Measurements from ENCODE around the gene LRP5.
A peak's percentile ranks its signal among the peaks of the same experiment; 100 is the strongest.

LRP5 gene

DNA sequence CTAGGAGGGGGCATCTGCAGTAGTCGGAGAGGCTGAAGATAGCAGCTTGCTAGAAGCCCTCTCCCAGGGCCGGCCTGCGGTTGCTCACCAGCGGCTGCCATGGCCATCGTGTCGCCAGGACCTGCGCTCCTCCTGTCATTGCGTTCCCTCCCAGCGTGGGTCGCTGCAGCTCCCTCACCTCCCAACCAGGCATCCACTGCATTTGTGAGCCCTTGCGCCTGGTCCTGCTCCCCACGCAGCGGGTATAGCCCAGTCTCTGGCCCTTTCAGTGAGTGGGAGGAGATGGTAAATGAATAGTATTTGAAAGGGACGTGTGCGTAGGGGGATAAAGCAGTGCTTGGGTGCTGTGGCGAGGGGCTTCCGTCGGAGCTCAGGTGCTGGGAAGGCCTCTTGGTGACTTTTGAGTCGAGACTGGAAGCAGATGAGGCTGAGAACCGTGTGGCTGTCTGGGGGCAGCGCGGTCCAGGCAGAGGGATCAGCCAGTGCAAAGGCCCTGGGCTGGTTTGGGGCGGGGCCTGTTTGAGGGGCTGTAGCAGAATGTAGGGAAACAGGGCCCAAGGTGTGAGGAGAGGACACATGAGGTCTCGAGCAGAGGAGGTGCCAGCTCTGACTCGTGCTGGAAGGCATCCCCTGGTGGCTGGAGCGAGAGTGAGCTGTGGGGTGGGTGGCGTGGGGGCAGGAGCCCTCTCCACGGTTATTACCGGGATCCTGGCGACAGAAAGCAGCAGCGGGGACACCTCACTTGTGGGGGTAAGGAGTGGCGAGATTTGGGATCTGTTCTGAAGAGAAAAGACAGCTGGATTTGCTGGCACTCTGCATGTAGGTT lies 39.3 kb downstream of the LRP5 start:
- Histone ChIP-seq H3K79me1 (replicated peaks; ENCODE audit: low read length, poor library complexity, severe bottlenecking) (peaks cover 55% of the 10 kb centered on the region), H3K27ac (ENCODE audit: low read length, poor library complexity, severe bottlenecking) (no peak overlapping the region), H2BK120ac (ENCODE audit: low read depth, low read length) (no peak overlapping the region), H3K27me3 (ENCODE audit: control insufficient read depth in 1 of 2, insufficient read depth in 1 of 2, low read length in 2 of 2) (no peaks in the 10 kb centered on the region), H3K9me3 (ENCODE audit: control insufficient read depth, low read length) (no peaks in the 10 kb centered on the region), H3K18ac (ENCODE audit: low read depth in 1 of 2, low read length in 2 of 2) (no peak overlapping the region), H3K14ac (ENCODE audit: low read length in 2 of 2) (no peak overlapping the region), H2BK15ac (ENCODE audit: low read depth, poor library complexity, severe bottlenecking) (no peak overlapping the region), H2AFZ (ENCODE audit: low read depth, low read length) (no peak overlapping the region), H3K4me2 (ENCODE audit: low read length, poor library complexity, severe bottlenecking) (no peak overlapping the region), H4K8ac (ENCODE audit: low read length) (no peak overlapping the region), H3K4ac (ENCODE audit: low read depth in 1 of 2, low read length in 2 of 2) (peak overlapping the region in 1 of 2 experiments; percentile 17), H2AK5ac (ENCODE audit: low read length, severe bottlenecking) (peak overlapping the region; percentile 26), H3K9ac (ENCODE audit: low read length) (no peak overlapping the region), H3K23ac (ENCODE audit: low read length in 2 of 2) (no peak overlapping the region), H3K36me3 (ENCODE audit: control insufficient read depth in 1 of 2, insufficient read depth in 2 of 2, low read depth in 1 of 2, low read length in 2 of 2) (peaks cover 0 to 33% of the 10 kb centered on the region in 2 experiments), H3K4me3 (ENCODE audit: insufficient read depth in 1 of 2, low read depth in 1 of 2, low read length in 2 of 2) (no peak overlapping the region), H2BK12ac (ENCODE audit: low read length in 2 of 2) (no peak overlapping the region), H4K91ac (ENCODE audit: low read length) (peak overlapping the region; percentile 32), H3K4me1 (ENCODE audit: control insufficient read depth, insufficient read depth, low read depth, low read length) (peaks cover 46% of the 10 kb centered on the region), H2BK5ac (ENCODE audit: low read depth, low read length, poor library complexity, severe bottlenecking) (no peak overlapping the region)
- 90% methylated on average over 32 of the region's 32 CpGs for WGBS
- DNase-seq: no peak

DNA sequence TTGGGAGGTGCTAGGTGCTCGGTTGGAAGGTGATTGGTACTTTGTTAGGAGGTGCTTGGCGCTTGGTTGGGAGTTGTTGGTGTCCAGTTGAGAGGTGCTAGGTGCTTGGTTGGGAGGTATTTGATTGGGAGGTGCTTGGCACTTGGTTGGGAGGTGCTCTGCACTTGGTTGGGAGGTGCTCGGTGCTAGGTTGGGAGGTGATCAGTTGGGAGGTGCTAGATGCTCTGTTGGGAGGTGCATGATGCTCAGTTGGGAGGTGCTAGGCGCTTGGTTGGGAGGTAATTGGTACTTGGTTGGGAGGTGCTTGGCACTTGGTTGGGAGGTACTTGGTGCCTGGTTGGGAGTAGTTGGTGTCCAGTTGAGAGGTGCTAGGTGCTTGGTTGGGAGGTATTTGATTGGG lies 40.2 kb downstream of the LRP5 start:
- no peak overlapping the region for H2BK12ac ChIP-seq (ENCODE audit: low read length in 2 of 2)
- no peaks in the 10 kb centered on the region for H3K27me3 ChIP-seq (ENCODE audit: control insufficient read depth in 1 of 2, insufficient read depth in 1 of 2, low read length in 2 of 2)
- H2AK5ac ChIP-seq (ENCODE audit: low read length, severe bottlenecking): peak overlapping the region; percentile 72
- H3K36me3 ChIP-seq (ENCODE audit: control insufficient read depth in 1 of 2, insufficient read depth in 2 of 2, low read depth in 1 of 2, low read length in 2 of 2): peaks cover under 1 to 34% of the 10 kb centered on the region in 2 experiments
- H3K14ac ChIP-seq (ENCODE audit: low read length in 2 of 2): no peak overlapping the region
- no peak overlapping the region for H3K23ac ChIP-seq (ENCODE audit: low read length in 2 of 2)
- H3K79me1 ChIP-seq (replicated peaks; ENCODE audit: low read length, poor library complexity, severe bottlenecking): peaks cover 46% of the 10 kb centered on the region
- H3K4me3 ChIP-seq (ENCODE audit: insufficient read depth in 1 of 2, low read depth in 1 of 2, low read length in 2 of 2): no peak overlapping the region
- no peak overlapping the region for H4K8ac ChIP-seq (ENCODE audit: low read length)
- 95% methylated on average over 4 of the region's 4 CpGs for WGBS
- H3K4me1 ChIP-seq (ENCODE audit: control insufficient read depth, insufficient read depth, low read depth, low read length): peaks cover 46% of the 10 kb centered on the region
- H3K9ac ChIP-seq (ENCODE audit: low read length): no peak overlapping the region
- H4K91ac ChIP-seq (ENCODE audit: low read length): no peak overlapping the region
- no peak overlapping the region for H3K18ac ChIP-seq (ENCODE audit: low read depth in 1 of 2, low read length in 2 of 2)
- DNase-seq: no peak
- H2BK15ac ChIP-seq (ENCODE audit: low read depth, poor library complexity, severe bottlenecking): no peak overlapping the region
- H2BK5ac ChIP-seq (ENCODE audit: low read depth, low read length, poor library complexity, severe bottlenecking): no peak overlapping the region
- H3K9me3 ChIP-seq (ENCODE audit: control insufficient read depth, low read length): no peaks in the 10 kb centered on the region
- no peak overlapping the region for H2BK120ac ChIP-seq (ENCODE audit: low read depth, low read length)
- no peak overlapping the region for H2AFZ ChIP-seq (ENCODE audit: low read depth, low read length)
- no peak overlapping the region for H3K4ac ChIP-seq (ENCODE audit: low read depth in 1 of 2, low read length in 2 of 2)
- H3K4me2 ChIP-seq (ENCODE audit: low read length, poor library complexity, severe bottlenecking): no peak overlapping the region
- H3K27ac ChIP-seq (ENCODE audit: low read length, poor library complexity, severe bottlenecking): no peak overlapping the region

DNA sequence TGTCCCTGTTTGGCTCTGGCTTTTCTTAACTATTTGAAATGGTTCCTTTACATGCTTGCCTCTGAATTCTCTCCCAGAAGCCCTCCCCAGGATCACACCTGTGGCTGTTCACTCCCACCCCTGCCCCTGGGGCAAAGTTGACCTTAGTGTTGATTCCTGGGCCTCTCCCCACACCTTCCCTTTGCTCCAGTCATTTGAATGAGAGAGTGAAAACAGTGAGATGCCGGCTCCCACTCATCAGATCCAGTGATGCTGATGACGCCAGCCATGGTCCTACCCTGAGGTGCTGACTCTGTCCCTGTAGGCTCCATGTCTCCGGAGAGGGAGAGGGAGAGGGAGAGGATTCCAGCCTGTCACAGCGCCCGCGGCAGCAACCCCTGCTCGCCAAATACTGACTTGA lies 40.7 kb downstream of the LRP5 start:
- no peak overlapping the region for H4K91ac ChIP-seq (ENCODE audit: low read length)
- no peak overlapping the region for H3K23ac ChIP-seq (ENCODE audit: low read length in 2 of 2)
- no peaks in the 10 kb centered on the region for H3K9me3 ChIP-seq (ENCODE audit: control insufficient read depth, low read length)
- peak overlapping the region; percentile 97 for H3K27ac ChIP-seq (ENCODE audit: low read length, poor library complexity, severe bottlenecking)
- 94% methylated on average over 7 of the region's 7 CpGs for WGBS
- peak overlapping the region; percentile 77 for H3K9ac ChIP-seq (ENCODE audit: low read length)
- peak overlapping the region; percentile 1 for H4K8ac ChIP-seq (ENCODE audit: low read length)
- peaks cover 43% of the 10 kb centered on the region for H3K79me1 ChIP-seq (replicated peaks; ENCODE audit: low read length, poor library complexity, severe bottlenecking)
- H3K18ac ChIP-seq (ENCODE audit: low read depth in 1 of 2, low read length in 2 of 2): no peak overlapping the region
- H2AK5ac ChIP-seq (ENCODE audit: low read length, severe bottlenecking): peak overlapping the region; percentile 72
- H3K14ac ChIP-seq (ENCODE audit: low read length in 2 of 2): peak overlapping the region in 1 of 2 experiments; percentile 44
- H3K4me1 ChIP-seq (ENCODE audit: control insufficient read depth, insufficient read depth, low read depth, low read length): peaks cover 49% of the 10 kb centered on the region
- no peak overlapping the region for H2BK120ac ChIP-seq (ENCODE audit: low read depth, low read length)
- no peaks in the 10 kb centered on the region for H3K27me3 ChIP-seq (ENCODE audit: control insufficient read depth in 1 of 2, insufficient read depth in 1 of 2, low read length in 2 of 2)
- H3K4me2 ChIP-seq (ENCODE audit: low read length, poor library complexity, severe bottlenecking): no peak overlapping the region
- no peak overlapping the region for H2AFZ ChIP-seq (ENCODE audit: low read depth, low read length)
- no peak for DNase-seq
- no peak overlapping the region for H3K4ac ChIP-seq (ENCODE audit: low read depth in 1 of 2, low read length in 2 of 2)
- H2BK5ac ChIP-seq (ENCODE audit: low read depth, low read length, poor library complexity, severe bottlenecking): peak overlapping the region; percentile 26
- H3K36me3 ChIP-seq (ENCODE audit: control insufficient read depth in 1 of 2, insufficient read depth in 2 of 2, low read depth in 1 of 2, low read length in 2 of 2): peaks cover 4 to 31% of the 10 kb centered on the region in 2 experiments
- H2BK15ac ChIP-seq (ENCODE audit: low read depth, poor library complexity, severe bottlenecking): no peak overlapping the region
- H3K4me3 ChIP-seq (ENCODE audit: insufficient read depth in 1 of 2, low read depth in 1 of 2, low read length in 2 of 2): no peak overlapping the region
- peak overlapping the region in 1 of 2 experiments; percentile 59 for H2BK12ac ChIP-seq (ENCODE audit: low read length in 2 of 2)

DNA sequence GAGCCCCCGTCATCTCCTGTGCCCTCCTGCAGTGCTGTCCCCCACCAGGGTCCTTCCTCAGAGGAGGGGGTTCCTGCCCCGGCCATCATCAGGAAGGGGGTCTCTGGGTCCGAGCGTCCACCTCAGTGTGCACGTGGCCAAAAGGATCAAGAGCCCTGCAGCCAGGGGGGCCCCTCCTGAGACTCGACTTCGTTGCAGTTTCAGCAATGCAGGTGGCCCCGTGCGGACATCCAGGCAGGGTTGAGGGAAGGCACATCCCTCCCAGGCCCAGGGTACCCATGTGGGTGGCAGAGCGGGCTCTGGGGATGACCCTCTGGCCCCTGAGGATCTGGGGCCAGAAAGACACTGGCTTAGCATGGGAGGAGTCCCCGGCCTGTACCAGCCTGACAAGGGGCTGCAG lies 41.3 kb downstream of the LRP5 start:
- Histone ChIP-seq H3K4ac (ENCODE audit: low read depth in 1 of 2, low read length in 2 of 2) (no peak overlapping the region), H3K23ac (ENCODE audit: low read length in 2 of 2) (no peak overlapping the region), H2BK5ac (ENCODE audit: low read depth, low read length, poor library complexity, severe bottlenecking) (peak overlapping the region; percentile 83), H3K36me3 (ENCODE audit: control insufficient read depth in 1 of 2, insufficient read depth in 2 of 2, low read depth in 1 of 2, low read length in 2 of 2) (peaks cover 5 to 30% of the 10 kb centered on the region in 2 experiments), H3K4me3 (ENCODE audit: insufficient read depth in 1 of 2, low read depth in 1 of 2, low read length in 2 of 2) (peak overlapping the region in 1 of 2 experiments; percentile 45), H3K18ac (ENCODE audit: low read depth in 1 of 2, low read length in 2 of 2) (peak overlapping the region in 1 of 2 experiments; percentile 64), H3K79me1 (replicated peaks; ENCODE audit: low read length, poor library complexity, severe bottlenecking) (peaks cover 42% of the 10 kb centered on the region), H3K9ac (ENCODE audit: low read length) (peak overlapping the region; percentile 77), H2AK5ac (ENCODE audit: low read length, severe bottlenecking) (peak overlapping the region; percentile 72), H3K27me3 (ENCODE audit: control insufficient read depth in 1 of 2, insufficient read depth in 1 of 2, low read length in 2 of 2) (no peaks in the 10 kb centered on the region), H3K4me1 (ENCODE audit: control insufficient read depth, insufficient read depth, low read depth, low read length) (peaks cover 54% of the 10 kb centered on the region), H3K27ac (ENCODE audit: low read length, poor library complexity, severe bottlenecking) (peak overlapping the region; percentile 97), H4K8ac (ENCODE audit: low read length) (no peak overlapping the region), H3K14ac (ENCODE audit: low read length in 2 of 2) (no peak overlapping the region), H3K4me2 (ENCODE audit: low read length, poor library complexity, severe bottlenecking) (no peak overlapping the region), H2BK120ac (ENCODE audit: low read depth, low read length) (no peak overlapping the region), H2BK12ac (ENCODE audit: low read length in 2 of 2) (peak overlapping the region in 1 of 2 experiments; percentile 49), H2BK15ac (ENCODE audit: low read depth, poor library complexity, severe bottlenecking) (no peak overlapping the region), H4K91ac (ENCODE audit: low read length) (peak overlapping the region; percentile 40), H3K9me3 (ENCODE audit: control insufficient read depth, low read length) (peaks cover under 1% of the 10 kb centered on the region), H2AFZ (ENCODE audit: low read depth, low read length) (no peak overlapping the region)
- no peak for DNase-seq
- WGBS: 90% methylated on average over 11 of the region's 11 CpGs
